Fibroblast of the conjunctiva (primary cell): ENCODE measurements around the gene ZNF746.

Source experiments
- DNase-seq: peaks from one replicate; pipeline ENCODE4 v3.0.0-alpha.2; 2010; ENCODE audit warnings: low read depth

ZNF746 gene

DNA sequence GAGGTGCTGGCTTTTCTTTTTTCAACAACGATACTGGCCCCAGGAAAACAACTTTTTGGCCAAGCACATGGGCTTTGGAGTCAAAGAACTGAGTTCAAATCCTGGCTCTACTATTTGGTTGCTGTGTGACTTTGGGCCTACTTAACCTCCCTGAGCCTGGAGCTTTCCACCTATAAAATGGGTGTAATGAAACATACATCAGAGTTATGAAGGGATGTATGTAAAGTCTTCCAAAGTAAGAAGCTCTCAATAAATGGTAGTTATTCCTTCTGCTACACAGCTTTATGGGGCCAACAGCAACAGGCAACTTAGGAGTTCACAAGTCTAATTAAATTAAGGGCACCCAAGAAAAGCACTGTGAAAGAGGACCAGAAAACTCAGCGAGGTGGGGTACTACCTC is 69.7 kb downstream of the ZNF746 start:
- DNase-seq, result no peak

- DNase-seq, result no peak
Measured at GRCh38 chr7:149427096-149427680, 70.4 kb downstream of the ZNF746 start.

DNA sequence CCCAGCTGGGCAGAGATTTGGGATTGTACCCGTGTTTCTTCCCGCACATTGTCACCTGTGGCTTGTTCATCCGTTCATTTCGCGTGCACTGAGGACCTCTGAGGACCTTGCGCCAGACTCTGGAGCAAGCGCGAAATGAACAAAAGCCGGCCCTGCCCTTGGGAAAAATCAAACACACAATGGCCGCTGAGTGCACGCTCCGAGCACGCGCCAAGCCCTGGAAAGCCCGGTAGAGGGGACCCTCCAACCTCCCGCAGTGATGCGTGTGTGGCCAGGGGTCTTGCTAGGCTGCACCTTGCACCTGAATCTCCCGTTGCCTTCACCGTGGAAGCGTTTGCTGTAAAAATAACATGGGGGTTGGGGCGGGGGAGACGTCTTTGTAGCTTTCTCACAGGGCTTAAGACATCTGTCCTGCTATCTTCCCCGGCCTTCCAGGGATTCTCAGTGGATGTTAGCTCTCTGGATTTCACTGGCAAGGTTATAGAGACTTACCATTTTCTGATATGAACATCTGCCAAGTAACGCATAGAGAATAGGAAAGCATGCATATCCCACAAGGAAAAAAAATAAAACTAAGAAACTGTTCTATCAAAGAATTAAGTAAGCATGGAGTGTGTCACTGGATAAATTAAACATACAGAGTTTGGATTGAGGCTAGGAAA is 74.0 kb downstream of the ZNF746 start:
- DNase-seq, result no peak

DNA sequence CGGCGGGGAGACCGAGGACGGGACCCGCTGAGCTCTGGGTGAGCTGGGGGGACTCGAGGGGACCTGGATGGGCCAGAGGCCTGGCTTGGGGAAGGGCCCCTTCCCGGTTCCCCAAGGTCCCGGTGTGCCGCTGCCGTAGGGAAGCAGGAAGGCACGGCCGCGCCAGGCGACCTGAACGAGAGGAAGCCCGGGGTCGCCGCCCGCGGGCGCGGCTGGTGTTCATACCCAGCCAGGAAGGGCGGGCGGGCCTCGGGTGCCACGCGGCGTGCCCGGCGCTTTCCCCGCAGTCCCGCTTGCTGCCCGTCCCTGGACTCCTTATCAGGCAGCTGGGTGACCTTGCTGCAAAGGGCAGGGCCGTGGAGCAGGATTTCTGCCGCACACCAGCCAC is 74.7 kb downstream of the ZNF746 start:
- no peak for DNase-seq
